T-helper 1 cell treated with Interleukin-12 subunit alpha and Interleukin-12 subunit beta and Interleukin-4 antibody, amounts not matched to agents 30 ng/mL and 1 ng/mL, for 36 hours (primary cell): ENCODE results near the gene SLC9A2. TPM values are rescaled to one million over a fixed set of nuclear protein-coding genes. Genes with fewer than 3 reads are reported as not detected.

Experiments
- intact Hi-C: fragments of 100-400 bp; cut with micrococcal nuclease; formaldehyde crosslinking; loops from one replicate; pipeline ENCODE4 v1.15.1; 2024
- total RNA-seq: library from RNA; stranded (reverse); gene quantifications from 2 replicates; pipeline ENCODE4 v1.2.3, GENCODE V29; 2022

The SLC9A2 gene
- total RNA-seq, 1 donor from 2014 or later, result not detected

DNA sequence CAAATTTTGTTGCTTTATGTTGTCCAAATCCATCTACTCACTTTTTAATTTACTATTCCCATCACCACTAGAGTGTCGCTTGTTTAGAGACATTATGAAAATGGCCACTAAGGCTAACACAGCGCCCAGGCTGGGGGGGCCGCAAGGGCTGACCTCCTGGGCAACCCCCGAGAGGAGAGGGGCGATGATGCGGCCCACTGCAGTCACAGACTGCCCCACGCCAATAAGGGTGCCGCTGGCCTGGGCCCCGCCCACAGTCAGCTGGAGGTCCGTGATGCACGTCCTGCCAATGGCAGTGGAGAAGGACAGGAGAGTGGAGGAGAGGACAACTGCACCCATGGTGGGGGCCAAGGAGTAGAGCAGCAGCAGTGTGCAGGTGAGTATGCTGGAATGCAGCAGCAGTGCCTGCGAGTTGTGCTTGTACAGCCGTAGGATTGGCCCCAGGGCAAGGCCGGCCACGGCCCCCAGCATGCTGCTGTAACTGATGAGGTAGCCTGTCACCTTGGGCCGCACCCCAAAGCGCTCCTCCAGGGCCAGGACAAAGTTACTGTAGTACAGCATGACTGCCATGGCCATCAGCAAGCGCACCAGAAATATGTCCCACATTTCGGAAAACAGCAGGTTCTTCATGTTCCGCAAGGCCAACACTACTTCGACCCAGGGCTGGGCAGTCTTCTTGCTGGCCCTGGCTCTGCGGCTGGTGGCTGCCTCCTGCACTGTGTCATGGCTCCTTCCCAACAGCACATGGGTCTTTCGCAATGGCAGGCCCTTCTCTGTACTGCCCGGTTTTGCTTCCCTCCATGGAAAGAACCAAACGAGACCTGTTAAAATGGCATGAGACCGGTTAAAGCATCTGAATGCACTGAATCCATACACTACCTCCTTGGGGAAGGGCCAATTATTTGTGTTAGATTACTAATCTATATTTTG is 99.3 kb downstream of the SLC9A2 start:
- intact Hi-C loops, result no loop called here

GRCh38 chr2:102724016-102724490 is 104.7 kb downstream of the SLC9A2 start:
- intact Hi-C loops, result no loop called here

- intact Hi-C loops, result no loop called here
Observed at GRCh38 chr2:102724553-102724952, 105.2 kb downstream of the SLC9A2 start.

DNA sequence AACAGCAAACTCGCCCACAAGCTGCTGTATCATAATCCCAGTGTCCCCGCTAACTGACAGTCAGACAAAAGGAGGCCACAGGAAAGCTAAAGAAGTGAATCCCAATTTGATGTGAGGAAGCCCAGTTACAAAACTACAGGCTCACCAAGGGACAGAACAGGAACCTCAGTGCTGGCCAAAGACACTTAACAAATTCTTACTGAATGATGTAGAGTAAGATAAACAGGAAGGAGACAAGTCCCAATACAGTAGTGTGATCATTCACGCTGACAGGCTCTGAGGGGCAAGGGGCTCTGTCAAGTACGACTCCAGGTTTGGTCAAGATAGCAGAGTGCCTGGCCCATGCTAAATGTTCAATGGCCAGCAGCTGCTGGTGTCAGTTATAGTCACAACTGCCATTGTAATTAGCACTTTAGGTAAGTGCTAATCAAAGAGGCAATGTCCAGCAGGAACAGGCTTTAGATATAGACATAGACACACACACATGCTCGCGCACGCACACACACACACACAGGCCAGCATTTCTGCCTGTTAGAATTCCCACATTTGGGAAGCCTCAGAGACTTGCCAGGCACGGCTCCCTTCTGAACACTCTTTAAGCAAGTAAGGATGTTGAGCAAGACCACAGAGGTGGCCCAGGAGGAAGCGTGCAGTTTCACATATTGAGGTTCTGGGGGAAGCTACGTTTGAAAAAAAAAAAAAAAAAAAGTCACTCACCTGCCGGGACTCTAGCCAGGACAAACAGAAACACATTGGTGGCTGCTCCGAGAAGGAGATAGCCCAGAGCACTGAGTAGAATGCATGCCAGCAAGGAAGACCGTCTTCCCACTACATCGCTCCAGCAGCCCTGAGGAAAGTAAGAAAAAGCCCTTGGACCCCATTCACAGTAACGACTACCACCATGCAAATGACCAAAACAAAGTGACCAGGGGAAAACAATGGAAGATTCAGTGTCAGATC is 107.1 kb downstream of the SLC9A2 start:
- intact Hi-C loops, result no loop called here

DNA sequence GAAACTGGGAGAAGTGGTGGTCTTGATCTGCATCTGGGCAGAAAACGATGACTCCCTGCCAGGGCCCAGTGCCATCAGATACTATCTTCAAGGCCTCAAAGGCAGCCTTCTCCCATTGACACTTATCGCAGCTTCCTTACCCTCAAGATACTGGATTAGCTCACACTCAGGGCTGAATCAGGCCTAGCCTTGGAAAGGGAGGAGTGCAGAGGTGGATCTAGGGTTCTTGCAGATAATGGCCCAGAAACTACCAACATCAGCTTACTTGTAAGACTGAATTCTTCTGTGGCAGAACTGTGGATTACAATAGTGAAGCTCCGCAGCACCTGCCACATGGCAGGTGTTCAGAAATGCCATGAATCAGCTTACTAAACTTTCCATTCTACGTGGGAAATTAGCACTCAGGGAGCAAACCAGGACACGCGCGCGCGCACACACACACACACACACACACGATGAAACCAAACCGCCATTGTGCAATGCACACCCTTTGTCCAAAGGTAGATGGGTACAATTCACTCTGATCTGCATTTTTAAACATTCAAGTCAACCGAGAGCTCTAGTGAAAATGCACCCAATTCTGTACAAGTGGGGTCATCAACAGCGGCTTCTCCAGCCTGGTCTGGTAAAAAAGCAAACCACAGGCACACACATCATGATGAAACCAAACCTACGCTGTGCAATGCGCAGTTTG is 116.2 kb downstream of the SLC9A2 start:
- intact Hi-C loops, result loop anchor here (2.0 to 10.0 kb wide), 4 partner anchors 71 to 1581 kb away; partner anchors contain the start of gene TBC1D8

- intact Hi-C loops, result loop anchor here (2.0 to 10.0 kb wide), 4 partner anchors 71 to 1581 kb away; partner anchors contain the start of gene TBC1D8
Observed at GRCh38 chr2:102736110-102736409, 116.7 kb downstream of the SLC9A2 start.

GRCh38 chr2:102736410-102737409 is 117.4 kb downstream of the SLC9A2 start:
- intact Hi-C loops, result loop anchor here (1.0 to 10.0 kb wide), 6 partner anchors 17 to 1734 kb away; partner anchors contain the start of genes RPL31 and TBC1D8

DNA sequence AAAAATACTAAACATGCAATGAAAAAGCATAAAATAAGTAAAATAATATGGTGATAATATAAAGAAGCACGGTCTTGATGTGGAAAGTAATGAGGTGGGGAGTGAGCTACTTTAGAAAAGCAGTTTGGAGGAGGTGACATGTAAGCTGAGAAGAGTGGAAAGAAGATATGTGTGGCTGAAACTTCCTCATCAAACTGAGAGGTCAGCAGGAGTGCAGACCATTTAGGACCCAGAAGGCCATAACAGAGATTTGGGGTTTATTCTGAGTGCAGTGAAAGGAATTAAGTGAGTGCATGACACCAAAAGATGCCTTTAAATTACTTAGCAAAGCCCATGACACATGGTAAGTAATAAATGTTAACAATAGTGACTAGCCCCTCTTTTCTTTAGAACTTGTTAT is 118.1 kb downstream of the SLC9A2 start:
- intact Hi-C loops, result loop anchor here (1.0 to 10.0 kb wide), 6 partner anchors 16 to 1735 kb away; partner anchors contain the start of genes RPL31 and TBC1D8

DNA sequence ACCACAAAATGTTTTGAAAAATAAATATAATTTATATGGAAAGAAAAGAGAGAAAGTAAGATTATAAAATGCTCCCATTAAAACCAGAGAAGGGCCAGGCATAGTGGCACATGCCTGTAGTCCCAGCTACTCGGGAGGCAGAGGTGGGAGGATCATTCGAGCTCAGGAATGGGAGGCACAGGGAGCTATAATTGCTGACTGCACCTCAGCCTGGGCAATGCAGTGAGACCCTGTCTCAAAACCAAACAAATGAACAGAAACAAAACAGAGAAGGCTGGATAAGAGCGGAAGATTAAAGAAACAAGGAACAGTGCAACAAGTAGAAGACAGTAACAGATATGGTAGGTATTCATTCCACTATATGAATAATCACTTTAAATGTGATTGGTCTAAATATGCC is 123.9 kb downstream of the SLC9A2 start:
- intact Hi-C loops, result no loop called here

DNA sequence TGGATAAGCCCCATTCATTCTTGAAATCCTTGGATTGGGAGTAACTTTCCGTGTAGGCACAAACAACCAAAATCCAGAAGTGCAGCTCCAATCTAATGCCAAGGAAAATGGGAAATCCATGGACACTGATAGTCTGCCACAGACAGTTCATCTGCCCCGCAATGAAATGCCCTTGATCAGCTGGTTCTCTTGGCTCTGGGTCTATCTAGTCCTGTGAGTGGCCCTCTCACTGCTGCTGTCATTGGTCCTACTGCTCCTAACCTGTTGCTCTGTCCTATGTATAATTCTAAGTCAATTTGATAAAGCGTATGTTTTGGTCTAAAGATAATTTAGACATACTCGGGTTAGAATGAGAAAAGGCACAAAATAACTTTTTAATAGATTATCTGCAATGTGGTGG is 128.8 kb downstream of the SLC9A2 start:
- intact Hi-C loops, result no loop called here

- intact Hi-C loops, result no loop called here
Observed at GRCh38 chr2:102749938-102750337, 130.6 kb downstream of the SLC9A2 start.

DNA sequence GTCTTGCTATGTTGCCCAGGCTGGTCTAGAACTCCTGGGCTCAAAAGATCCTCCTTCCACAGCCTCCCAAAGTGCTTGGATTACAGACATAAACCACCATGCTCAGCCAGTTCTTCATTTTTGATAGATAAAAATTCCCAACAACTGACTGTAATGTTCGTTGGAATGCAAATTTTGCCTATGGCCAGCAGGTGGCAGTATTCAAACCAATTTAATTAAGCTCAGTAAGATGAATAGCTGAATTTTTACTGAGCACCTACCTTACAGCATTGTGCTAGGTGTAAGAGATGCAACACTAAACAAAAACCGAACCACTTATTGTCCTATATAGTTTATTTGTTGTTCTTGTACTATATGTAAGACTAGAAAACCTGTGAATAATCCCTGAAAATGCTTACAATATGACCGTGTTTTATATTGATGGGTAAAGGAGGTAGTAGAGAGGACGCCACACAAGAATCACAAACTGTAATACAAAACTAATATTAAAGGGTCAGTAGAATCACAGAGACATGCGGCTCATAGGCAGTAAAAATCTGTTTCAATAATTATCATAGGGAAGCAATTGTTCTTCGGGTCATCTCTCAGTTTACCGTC is 134.3 kb downstream of the SLC9A2 start:
- intact Hi-C loops, result loop anchor here (1.0 kb wide), 2 partner anchors 16 to 53 kb away; no protein-coding TSS in a partner anchor

GRCh38 chr2:102754456-102755145 is 135.2 kb downstream of the SLC9A2 start:
- intact Hi-C loops, result no loop called here

GRCh38 chr2:102755284-102755683 is 135.9 kb downstream of the SLC9A2 start:
- intact Hi-C loops, result no loop called here

DNA sequence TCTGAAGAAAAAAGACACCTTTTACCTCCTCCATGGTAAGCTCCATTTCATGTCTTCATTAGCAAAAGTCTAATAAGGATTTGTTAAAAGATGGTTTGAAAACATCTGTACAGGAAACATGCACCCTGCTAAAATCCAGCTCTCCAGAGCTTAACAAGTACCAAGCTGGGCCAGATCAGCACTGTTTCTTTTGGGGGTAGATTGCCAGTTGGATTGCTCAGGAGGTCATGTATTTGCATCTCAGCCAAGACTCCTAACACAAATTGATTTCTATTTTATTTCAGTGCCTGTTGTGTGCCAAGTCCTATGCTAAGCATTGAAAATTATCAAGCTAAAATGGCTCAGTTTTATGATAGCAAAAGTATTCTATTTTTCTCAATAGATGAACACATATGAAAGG is 139.1 kb downstream of the SLC9A2 start:
- intact Hi-C loops, result no loop called here
